Activated CD8-positive, alpha-beta memory T cell treated with anti-CD3 and anti-CD28 coated beads, Interleukin-2, amount 10 ng/mL, durations not matched to agents 7 days and 5 days (primary cell): ENCODE data around the gene YOD1. TPM values are rescaled to one million over a fixed set of nuclear protein-coding genes. Genes with fewer than 3 reads are reported as not detected.

Experiments used
- ATAC-seq: fragments of 150-1000 bp; cut with Tn5 transposase; one replicate; pipeline ENCODE4 v1.10.0; 2021; ENCODE audit warnings: moderate library complexity
- CTCF ChIA-PET: fragments of 350-600 bp; sonication (Branson Sonifier 250); formaldehyde crosslinking; loops from one replicate; lab custom pipeline; 2021; ENCODE audit warnings: antibody characterized with exemption; lab: Charles Lee
- DNase-seq: peaks from one replicate; pipeline ENCODE4 v3.0.0-alpha.2; 2020
- H3K27ac Mint-ChIP-seq: one replicate; pipeline ENCODE4 v1.8.0; 2021; ENCODE audit warnings: mild to moderate bottlenecking, mixed read lengths
- H3K27me3 Mint-ChIP-seq: one replicate; pipeline ENCODE4 v1.8.0; 2021; ENCODE audit warnings: mixed read lengths
- H3K36me3 Mint-ChIP-seq: one replicate; pipeline ENCODE4 v1.8.0; 2021; ENCODE audit warnings: mild to moderate bottlenecking, mixed read lengths
- H3K4me1 Mint-ChIP-seq: one replicate; pipeline ENCODE4 v1.8.0; 2021; ENCODE audit warnings: mixed read lengths
- H3K4me3 Mint-ChIP-seq: one replicate; pipeline ENCODE4 v1.8.0; 2021; ENCODE audit warnings: mild to moderate bottlenecking, moderate library complexity, mixed read lengths
- H3K9me3 Mint-ChIP-seq: one replicate; pipeline ENCODE4 v1.8.0; 2022; ENCODE audit warnings: low read depth, mixed read lengths
- total RNA-seq, 2 experiments: library from RNA; stranded (reverse); gene quantifications; one replicate each; pipeline ENCODE4 v1.2.3, GENCODE V29; 2021

Gene YOD1
- total RNA-seq: 1 to 10 TPM; 8.7 to 9.7 TPM

GRCh38 chr1:207051191-207051943 is at the start of gene YOD1:
YOD1 (minus strand) TSS chr1:207051208; CDS start chr1:207051030, 178 bp downstream.
- H3K9me3 Mint-ChIP-seq: no peaks in the 10 kb centered on the region
- peaks cover 21% of the 10 kb centered on the region for H3K36me3 Mint-ChIP-seq
- no peak for DNase-seq
- H3K4me1 Mint-ChIP-seq: peaks cover 51% of the 10 kb centered on the region
- H3K27ac Mint-ChIP-seq: peak within 1 kb of the TSS; percentile 93
- peak within 1 kb of the TSS; percentile 95 for H3K4me3 Mint-ChIP-seq
- no peak for ATAC-seq
- CTCF ChIA-PET: interaction anchor here (2.3 to 2.8 kb wide), 2 partner anchors 16 to 32 kb away, joined by 9 to 18 read pairs; no protein-coding TSS in a partner anchor
- peaks cover 3% of the 10 kb centered on the region for H3K27me3 Mint-ChIP-seq

GRCh38 chr1:207097871-207098324 is 46.9 kb upstream of the YOD1 start:
- Mint-ChIP-seq H3K4me1 (peaks cover 27% of the 10 kb centered on the region), H3K4me3 (peak overlapping the region; percentile 12), H3K9me3 (no peaks in the 10 kb centered on the region), H3K27ac (peak overlapping the region; percentile 82), H3K36me3 (peaks cover 34% of the 10 kb centered on the region), H3K27me3 (peaks cover 11% of the 10 kb centered on the region)
- ATAC-seq (peak; percentile 95), DNase-seq (peak; percentile 50)
- CTCF ChIA-PET: interaction anchor here (1.4 to 1.7 kb wide), 2 partner anchors 14 to 307 kb away, joined by 4 to 7 read pairs; no protein-coding TSS in a partner anchor

GRCh38 chr1:207093944-207094343 is 42.9 kb upstream of the YOD1 start:
- H3K36me3 Mint-ChIP-seq: peaks cover 20% of the 10 kb centered on the region
- no peaks in the 10 kb centered on the region for H3K27me3 Mint-ChIP-seq
- no peaks in the 10 kb centered on the region for H3K9me3 Mint-ChIP-seq

GRCh38 chr1:207091200-207091908 is 40.3 kb upstream of the YOD1 start:
- CTCF ChIA-PET: interaction anchor here (0.6 to 1.2 kb wide), 3 partner anchors 234 to 408 kb away, joined by 4 to 5 read pairs (median 4); no protein-coding TSS in a partner anchor
- Mint-ChIP-seq H3K36me3 (peaks cover 8% of the 10 kb centered on the region), H3K27ac (no peak overlapping the region), H3K9me3 (no peaks in the 10 kb centered on the region), H3K27me3 (peaks cover 2% of the 10 kb centered on the region), H3K4me1 (peaks cover 20% of the 10 kb centered on the region), H3K4me3 (no peak overlapping the region)
- ATAC-seq (no peak), DNase-seq (no peak)

More at GRCh38 chr1:207093944-207094343, 42.9 kb upstream of the YOD1 start:
- CTCF ChIA-PET: interaction anchor here (1.0 to 1.9 kb wide), 5 partner anchors 9 to 406 kb away, joined by 3 to 9 read pairs (median 3); no protein-coding TSS in a partner anchor
- Mint-ChIP-seq H3K27ac (no peak overlapping the region), H3K4me1 (peaks cover 35% of the 10 kb centered on the region), H3K4me3 (no peak overlapping the region)
- no peak for DNase-seq
- no peak for ATAC-seq

- DNase-seq (no peak), ATAC-seq (no peak)
- CTCF ChIA-PET: interaction anchor here (0.8 to 2.8 kb wide), 9 partner anchors 9 to 315 kb away, joined by 3 to 22 read pairs (median 4); partner anchors contain the start of gene CD55
- no peak overlapping the region for H3K27ac Mint-ChIP-seq
- peaks cover 6% of the 10 kb centered on the region for H3K27me3 Mint-ChIP-seq
- H3K9me3 Mint-ChIP-seq: no peaks in the 10 kb centered on the region
- H3K4me3 Mint-ChIP-seq: peak overlapping the region; percentile 43
- H3K4me1 Mint-ChIP-seq: peaks cover 20% of the 10 kb centered on the region
- H3K36me3 Mint-ChIP-seq: no peaks in the 10 kb centered on the region
These were observed 38.8 kb upstream of the YOD1 start for GRCh38 chr1:207089627-207090355.

- ATAC-seq (peak; percentile 23), DNase-seq (no peak)
- Mint-ChIP-seq H3K27me3 (peaks cover 11% of the 10 kb centered on the region), H3K36me3 (no peaks in the 10 kb centered on the region), H3K9me3 (no peaks in the 10 kb centered on the region), H3K27ac (peak within 1 kb of the TSS; percentile 26), H3K4me3 (peak within 1 kb of the TSS; percentile 43), H3K4me1 (peaks cover 24% of the 10 kb centered on the region)
- CTCF ChIA-PET: interaction anchor here (0.8 to 2.8 kb wide), 10 partner anchors 8 to 411 kb away, joined by 3 to 22 read pairs (median 4); partner anchors contain the start of gene CD55
These were observed 38.0 kb upstream of the YOD1 start, which contains the start of gene C4BPB for GRCh38 chr1:207088701-207089626. C4BPB (plus strand) TSS chr1:207088860; CDS start chr1:207089532, 672 bp downstream.

GRCh38 chr1:207088161-207088560 is 37.2 kb upstream of the YOD1 start:
- no peaks in the 10 kb centered on the region for H3K36me3 Mint-ChIP-seq
- ATAC-seq (no peak), DNase-seq (no peak)
- peaks cover 15% of the 10 kb centered on the region for H3K27me3 Mint-ChIP-seq
- H3K4me1 Mint-ChIP-seq: peaks cover 25% of the 10 kb centered on the region
- CTCF ChIA-PET: interaction anchor here (1.5 to 2.8 kb wide), 2 partner anchors 317 to 412 kb away, joined by 5 to 22 read pairs; no protein-coding TSS in a partner anchor
- H3K4me3 Mint-ChIP-seq: no peak overlapping the region
- H3K9me3 Mint-ChIP-seq: no peaks in the 10 kb centered on the region
- H3K27ac Mint-ChIP-seq: no peak overlapping the region

- H3K4me3 Mint-ChIP-seq: no peak overlapping the region
- H3K27me3 Mint-ChIP-seq: peaks cover 33% of the 10 kb centered on the region
- ATAC-seq (no peak), DNase-seq (no peak)
- CTCF ChIA-PET: interaction anchor here (4.1 to 5.8 kb wide), 2 partner anchors 320 to 414 kb away, joined by 23 to 47 read pairs; no protein-coding TSS in a partner anchor
- H3K27ac Mint-ChIP-seq: no peak overlapping the region
- no peaks in the 10 kb centered on the region for H3K36me3 Mint-ChIP-seq
- peaks cover 25% of the 10 kb centered on the region for H3K4me1 Mint-ChIP-seq
- H3K9me3 Mint-ChIP-seq: no peaks in the 10 kb centered on the region
These were observed 34.9 kb upstream of the YOD1 start for GRCh38 chr1:207085887-207086286.

GRCh38 chr1:207084701-207085180 is 33.7 kb upstream of the YOD1 start:
- CTCF ChIA-PET: interaction anchor here (0.7 to 5.8 kb wide), 19 partner anchors 9 to 417 kb away, joined by 3 to 47 read pairs (median 4); partner anchors contain the start of genes CR1 and PFKFB2
- H3K4me1 Mint-ChIP-seq: peaks cover 21% of the 10 kb centered on the region
- H3K27ac Mint-ChIP-seq: no peak overlapping the region
- H3K36me3 Mint-ChIP-seq: no peaks in the 10 kb centered on the region
- peaks cover 35% of the 10 kb centered on the region for H3K27me3 Mint-ChIP-seq
- ATAC-seq (peak; percentile 83), DNase-seq (peak; percentile 78)
- H3K4me3 Mint-ChIP-seq: no peak overlapping the region
- H3K9me3 Mint-ChIP-seq: no peaks in the 10 kb centered on the region

GRCh38 chr1:207084232-207084631 is 33.2 kb upstream of the YOD1 start:
- ATAC-seq: no peak
- H3K4me3 Mint-ChIP-seq: no peak overlapping the region
- no peaks in the 10 kb centered on the region for H3K9me3 Mint-ChIP-seq
- DNase-seq: no peak
- CTCF ChIA-PET: interaction anchor here (0.7 to 5.8 kb wide), 20 partner anchors 9 to 418 kb away, joined by 3 to 47 read pairs (median 4); partner anchors contain the start of genes CR1 and PFKFB2
- no peak overlapping the region for H3K27ac Mint-ChIP-seq
- H3K4me1 Mint-ChIP-seq: peaks cover 16% of the 10 kb centered on the region
- no peaks in the 10 kb centered on the region for H3K36me3 Mint-ChIP-seq
- H3K27me3 Mint-ChIP-seq: peaks cover 35% of the 10 kb centered on the region

GRCh38 chr1:207081806-207082205 is 30.8 kb upstream of the YOD1 start:
- H3K4me1 Mint-ChIP-seq: peaks cover 16% of the 10 kb centered on the region
- no peaks in the 10 kb centered on the region for H3K36me3 Mint-ChIP-seq
- peaks cover 33% of the 10 kb centered on the region for H3K27me3 Mint-ChIP-seq
- ATAC-seq (no peak), DNase-seq (no peak)
- CTCF ChIA-PET: interaction anchor here (1.4 to 5.8 kb wide), 3 partner anchors 13 to 324 kb away, joined by 3 to 47 read pairs (median 3); partner anchors contain the start of gene CD55
- H3K27ac Mint-ChIP-seq: no peak overlapping the region
- no peak overlapping the region for H3K4me3 Mint-ChIP-seq
- no peaks in the 10 kb centered on the region for H3K9me3 Mint-ChIP-seq
